ENCODE data around the gene IRAG1. TPM values are rescaled to one million over a fixed set of nuclear protein-coding genes. Genes with fewer than 3 reads are reported as not detected.

IRAG1 gene
- total RNA-seq, 1 donor from 2014 or later, result 5.1 TPM

- H3K9me3 ChIP-seq (replicated peaks), result no peaks in the 10 kb centered on the region
- no peak for DNase-seq
- peaks cover 79% of the 10 kb centered on the region for H3K4me1 ChIP-seq
- H3K4me3 ChIP-seq, result no peak overlapping the region
- H3K27ac ChIP-seq (replicated peaks), result peak overlapping the region; percentile 77
- no peaks in the 10 kb centered on the region for H3K36me3 ChIP-seq
- TF ChIP-seq, protein P1, sequence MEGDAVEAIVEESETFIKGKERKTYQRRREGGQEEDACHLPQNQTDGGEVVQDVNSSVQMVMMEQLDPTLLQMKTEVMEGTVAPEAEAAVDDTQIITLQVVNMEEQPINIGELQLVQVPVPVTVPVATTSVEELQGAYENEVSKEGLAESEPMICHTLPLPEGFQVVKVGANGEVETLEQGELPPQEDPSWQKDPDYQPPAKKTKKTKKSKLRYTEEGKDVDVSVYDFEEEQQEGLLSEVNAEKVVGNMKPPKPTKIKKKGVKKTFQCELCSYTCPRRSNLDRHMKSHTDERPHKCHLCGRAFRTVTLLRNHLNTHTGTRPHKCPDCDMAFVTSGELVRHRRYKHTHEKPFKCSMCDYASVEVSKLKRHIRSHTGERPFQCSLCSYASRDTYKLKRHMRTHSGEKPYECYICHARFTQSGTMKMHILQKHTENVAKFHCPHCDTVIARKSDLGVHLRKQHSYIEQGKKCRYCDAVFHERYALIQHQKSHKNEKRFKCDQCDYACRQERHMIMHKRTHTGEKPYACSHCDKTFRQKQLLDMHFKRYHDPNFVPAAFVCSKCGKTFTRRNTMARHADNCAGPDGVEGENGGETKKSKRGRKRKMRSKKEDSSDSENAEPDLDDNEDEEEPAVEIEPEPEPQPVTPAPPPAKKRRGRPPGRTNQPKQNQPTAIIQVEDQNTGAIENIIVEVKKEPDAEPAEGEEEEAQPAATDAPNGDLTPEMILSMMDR (IDR thresholded peaks at IDR 0.05; ENCODE audit: borderline replicate concordance), result no peak
- no peaks in the 10 kb centered on the region for H3K27me3 ChIP-seq (ENCODE audit: low read depth)
- intact Hi-C loops (cut with micrococcal nuclease), result no loop called here
Measured at GRCh38 chr11:10664496-10664895, 29.1 kb downstream of the IRAG1 start.

DNA sequence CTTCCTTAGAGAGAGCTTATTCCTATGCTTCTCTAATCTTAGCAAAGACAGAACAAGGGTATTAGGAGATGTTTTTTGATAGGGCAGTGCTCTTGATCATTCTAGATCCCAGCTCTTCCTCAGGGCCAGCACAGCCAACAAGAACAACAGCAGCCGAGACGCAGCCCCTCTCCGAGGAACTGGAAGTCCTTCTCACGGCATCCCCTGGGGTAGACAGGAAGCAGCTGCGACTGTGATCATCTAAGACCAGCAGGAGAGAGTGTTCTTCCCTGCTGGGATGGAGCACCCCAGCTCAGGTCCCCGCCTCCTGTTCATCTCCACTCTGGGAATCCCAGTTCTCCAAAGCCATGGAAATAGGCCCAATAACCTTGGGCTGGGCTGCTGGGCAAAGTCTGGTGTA, 29.6 kb downstream of the IRAG1 start:
- peak overlapping the region; percentile 77 for H3K27ac ChIP-seq (replicated peaks)
- TF ChIP-seq, protein P1 (IDR thresholded peaks at IDR 0.05; ENCODE audit: borderline replicate concordance), result no peak
- no peaks in the 10 kb centered on the region for H3K9me3 ChIP-seq (replicated peaks)
- H3K36me3 ChIP-seq, result no peaks in the 10 kb centered on the region
- intact Hi-C loops (cut with micrococcal nuclease), result no loop called here
- no peaks in the 10 kb centered on the region for H3K27me3 ChIP-seq (ENCODE audit: low read depth)
- no peak overlapping the region for H3K4me3 ChIP-seq
- peaks cover 79% of the 10 kb centered on the region for H3K4me1 ChIP-seq
- peak; percentile 55 for DNase-seq

DNA sequence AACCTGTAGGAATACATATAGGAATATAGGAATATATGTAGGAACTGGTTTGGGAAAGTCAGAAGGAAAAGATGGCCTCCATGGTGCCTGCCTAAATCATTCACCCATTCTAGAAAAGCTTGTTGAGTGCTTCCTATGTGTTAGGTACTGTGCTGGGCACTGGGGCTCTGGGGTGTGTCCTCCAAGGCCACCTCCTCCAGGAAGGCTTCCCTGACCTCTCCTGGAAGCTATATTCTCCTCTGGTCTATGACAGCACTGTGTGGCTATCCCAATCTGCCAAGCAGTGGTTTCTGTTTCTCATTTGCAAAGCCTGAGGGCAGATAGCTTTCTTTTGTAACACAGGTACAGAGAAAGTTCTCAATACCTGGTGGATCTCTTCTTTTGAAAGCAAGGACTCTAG, 30.2 kb downstream of the IRAG1 start:
- H3K9me3 ChIP-seq (replicated peaks), result no peaks in the 10 kb centered on the region
- intact Hi-C loops (cut with micrococcal nuclease), result no loop called here
- peaks cover 79% of the 10 kb centered on the region for H3K4me1 ChIP-seq

GRCh38 chr11:10660323-10660722, 33.2 kb downstream of the IRAG1 start:
- H3K9me3 ChIP-seq (replicated peaks), result no peaks in the 10 kb centered on the region
- TF ChIP-seq, protein P1 (IDR thresholded peaks at IDR 0.05; ENCODE audit: borderline replicate concordance), result no peak
- peak overlapping the region; percentile 56 for H3K27ac ChIP-seq (replicated peaks)
- no peak overlapping the region for H3K4me3 ChIP-seq
- intact Hi-C loops (cut with micrococcal nuclease), result no loop called here
- H3K36me3 ChIP-seq, result no peaks in the 10 kb centered on the region
- H3K27me3 ChIP-seq (ENCODE audit: low read depth), result no peaks in the 10 kb centered on the region
- no peak for DNase-seq
- H3K4me1 ChIP-seq, result peaks cover 77% of the 10 kb centered on the region

More for the DNA sequence above, 30.2 kb downstream of the IRAG1 start:
- Histone ChIP-seq H3K36me3 (no peaks in the 10 kb centered on the region), H3K4me3 (no peak overlapping the region), H3K27ac (replicated peaks) (peak overlapping the region; percentile 77), H3K27me3 (ENCODE audit: low read depth) (no peaks in the 10 kb centered on the region)
- TF ChIP-seq, protein P1 (IDR thresholded peaks at IDR 0.05; ENCODE audit: borderline replicate concordance), result no peak
- DNase-seq, result no peak

- DNase-seq, result no peak
- intact Hi-C loops (cut with micrococcal nuclease), result no loop called here
- peaks cover 69% of the 10 kb centered on the region for H3K4me1 ChIP-seq
- no peaks in the 10 kb centered on the region for H3K9me3 ChIP-seq (replicated peaks)
- H3K36me3 ChIP-seq, result no peaks in the 10 kb centered on the region
- no peaks in the 10 kb centered on the region for H3K27me3 ChIP-seq (ENCODE audit: low read depth)
- TF ChIP-seq, protein P1 (IDR thresholded peaks at IDR 0.05; ENCODE audit: borderline replicate concordance), result no peak
- H3K4me3 ChIP-seq, result no peak overlapping the region
- H3K27ac ChIP-seq (replicated peaks), result peak overlapping the region; percentile 56
Measured at GRCh38 chr11:10659339-10660216, 34.0 kb downstream of the IRAG1 start.
